SH-SY5Y (cell line): ENCODE measurements around the gene LRRC74A.

Experiments
- GATA2 ChIP-seq: IDR thresholded peaks from 2 replicates; pipeline ENCODE4 v1.6.1; 2011; ENCODE audit warnings: mild to moderate bottlenecking, low read depth, low read length
- GATA3 ChIP-seq: IDR thresholded peaks from 2 replicates; pipeline ENCODE4 v1.6.1; 2011; ENCODE audit warnings: low read depth, mild to moderate bottlenecking, low read length, moderate library complexity

DNA sequence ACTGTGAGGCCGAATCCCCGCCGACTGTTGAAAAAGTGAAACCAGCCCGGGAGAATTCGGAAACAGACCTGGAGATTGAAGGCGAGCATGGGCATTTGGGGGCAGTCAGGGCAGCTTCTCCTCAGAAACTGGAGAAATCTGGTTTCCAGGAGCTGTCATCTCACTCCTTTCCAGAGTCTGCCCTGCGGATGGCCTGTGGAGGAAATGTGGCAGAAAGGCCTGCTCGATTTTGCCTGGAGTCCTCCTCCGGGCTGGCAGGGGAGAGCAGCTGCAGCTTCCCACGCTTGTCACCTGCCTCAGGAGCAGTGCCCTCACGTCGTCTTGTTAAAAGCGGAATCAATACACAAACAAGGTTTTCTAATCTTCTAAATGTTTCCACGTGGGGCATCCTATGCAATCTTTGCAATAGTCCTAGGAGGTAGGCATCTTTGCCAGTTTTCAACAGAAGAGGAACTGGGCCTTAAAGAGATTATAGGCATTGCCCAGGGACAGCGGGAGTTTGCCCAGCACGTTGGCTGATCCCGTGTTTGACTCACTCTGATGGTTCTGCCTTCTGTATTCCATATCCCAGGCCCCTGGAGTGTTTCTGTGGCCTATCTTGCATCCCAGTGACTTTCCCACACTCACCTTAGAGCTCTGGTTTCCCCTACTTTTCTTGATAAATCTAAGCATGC is 2.3 kb downstream of the LRRC74A start:
- TF ChIP-seq GATA2 (no peak), GATA3 (no peak)
